HUES48 (cell line): Measurements from ENCODE around the gene DUSP3.

Source experiments
- H3K27ac ChIP-seq: one replicate; pipeline ENCODE4 v1.7.0; 2013; ENCODE audit warnings: low read depth, low read length, inconsistent platforms
- H3K27me3 ChIP-seq: 2 replicates; pipeline ENCODE4 v1.6.1; 2013; ENCODE audit warnings: mild to moderate bottlenecking, low read length; ENCODE audit not compliant: control insufficient read depth, insufficient read depth
- H3K36me3 ChIP-seq: 2 replicates; pipeline ENCODE4 v1.6.1; 2013; ENCODE audit warnings: low read length; ENCODE audit not compliant: control insufficient read depth, insufficient read depth
- H3K4me1 ChIP-seq: 2 replicates; pipeline ENCODE4 v1.6.1; 2013; ENCODE audit warnings: mild to moderate bottlenecking, low read length; ENCODE audit not compliant: control insufficient read depth, insufficient read depth
- H3K4me3 ChIP-seq: 2 replicates; pipeline ENCODE4 v1.5.1; 2013; ENCODE audit warnings: mild to moderate bottlenecking, low read depth, low read length
- H3K9ac ChIP-seq: 2 replicates; pipeline ENCODE4 v1.6.1; 2013; ENCODE audit warnings: mild to moderate bottlenecking, low read depth, low read length, moderate library complexity
- H3K9me3 ChIP-seq: 2 replicates; pipeline ENCODE4 v1.6.1; 2013; ENCODE audit warnings: low read length; ENCODE audit not compliant: control insufficient read depth, insufficient read depth

Gene DUSP3

DNA sequence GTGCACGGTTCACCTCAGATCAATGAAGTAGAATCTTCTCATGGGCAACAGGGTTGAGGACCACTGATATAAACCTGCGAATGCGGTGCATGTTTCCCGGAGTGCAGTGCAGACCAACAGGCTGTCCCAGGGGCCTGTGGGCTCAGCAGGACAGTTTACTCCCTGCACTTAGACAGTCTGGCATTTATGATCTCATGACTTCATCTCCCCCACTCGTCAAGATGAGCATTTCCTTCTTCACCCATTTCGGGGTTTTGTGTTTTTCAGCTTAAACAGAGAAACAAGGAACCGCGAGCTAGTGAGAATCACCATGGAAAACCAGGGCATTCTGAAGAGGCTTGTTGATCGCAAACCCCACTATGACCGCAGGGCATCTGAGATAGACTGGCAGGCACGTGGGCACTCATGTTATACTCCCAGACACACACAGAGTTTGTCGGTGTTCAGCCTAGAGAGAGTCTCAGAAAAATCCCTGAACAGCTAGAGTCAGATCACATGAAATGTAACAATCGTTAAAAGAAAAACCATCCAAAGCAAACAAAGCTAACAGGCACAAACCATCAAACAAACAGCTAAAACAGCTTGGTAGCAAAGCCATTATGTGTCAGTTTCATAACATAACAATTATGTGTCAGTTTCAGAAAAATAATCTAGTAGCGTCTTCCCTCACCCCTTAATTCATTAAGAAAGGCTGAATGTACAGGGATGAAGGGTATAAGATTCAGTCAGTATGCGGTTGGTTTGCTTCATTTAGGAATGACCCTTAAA, 4.3 kb upstream of the DUSP3 start:
- no peak overlapping the region for H3K4me3 ChIP-seq
- no peaks in the 10 kb centered on the region for H3K36me3 ChIP-seq
- peaks cover 12% of the 10 kb centered on the region for H3K27me3 ChIP-seq
- H3K4me1 ChIP-seq = peaks cover 11% of the 10 kb centered on the region
- H3K27ac ChIP-seq = no peak overlapping the region
- no peaks in the 10 kb centered on the region for H3K9me3 ChIP-seq
- no peak overlapping the region for H3K9ac ChIP-seq

DNA sequence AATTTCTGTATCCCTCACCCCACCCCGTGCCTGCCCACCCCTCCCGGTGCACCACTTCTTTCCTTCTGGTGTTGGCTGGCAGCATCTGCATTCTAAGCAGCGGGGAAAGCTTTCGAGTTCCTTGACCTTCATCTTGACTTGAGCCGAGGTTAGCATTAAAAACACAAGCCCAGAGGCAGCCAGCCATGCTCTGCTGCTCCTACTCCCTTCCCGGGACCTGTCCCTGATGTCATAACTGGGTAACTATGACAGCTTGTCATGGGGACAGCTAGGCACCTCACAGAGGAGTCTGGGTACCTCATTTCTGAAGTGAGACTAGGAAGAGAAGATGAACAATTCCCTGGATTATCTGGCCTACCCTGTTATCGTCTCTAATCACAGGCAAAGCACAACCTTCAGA, 1.4 kb upstream of the DUSP3 start, which contains the start of gene CFAP97D1:
Gene CFAP97D1 (plus strand): TSS at position 301 of the 400 bp plus-strand sequence. CDS start 28 bp downstream, at position 329.
- peak within 1 kb of the TSS; percentile 81 for H3K4me3 ChIP-seq
- H3K27me3 ChIP-seq = peaks cover 12% of the 10 kb centered on the region
- H3K27ac ChIP-seq = peak within 1 kb of the TSS; percentile 96
- no peaks in the 10 kb centered on the region for H3K9me3 ChIP-seq
- H3K36me3 ChIP-seq = peaks cover 10% of the 10 kb centered on the region
- H3K9ac ChIP-seq = no peak within 1 kb of the TSS; the same call in 1 of the 2 replicates
- H3K4me1 ChIP-seq = peaks cover 11% of the 10 kb centered on the region

DNA sequence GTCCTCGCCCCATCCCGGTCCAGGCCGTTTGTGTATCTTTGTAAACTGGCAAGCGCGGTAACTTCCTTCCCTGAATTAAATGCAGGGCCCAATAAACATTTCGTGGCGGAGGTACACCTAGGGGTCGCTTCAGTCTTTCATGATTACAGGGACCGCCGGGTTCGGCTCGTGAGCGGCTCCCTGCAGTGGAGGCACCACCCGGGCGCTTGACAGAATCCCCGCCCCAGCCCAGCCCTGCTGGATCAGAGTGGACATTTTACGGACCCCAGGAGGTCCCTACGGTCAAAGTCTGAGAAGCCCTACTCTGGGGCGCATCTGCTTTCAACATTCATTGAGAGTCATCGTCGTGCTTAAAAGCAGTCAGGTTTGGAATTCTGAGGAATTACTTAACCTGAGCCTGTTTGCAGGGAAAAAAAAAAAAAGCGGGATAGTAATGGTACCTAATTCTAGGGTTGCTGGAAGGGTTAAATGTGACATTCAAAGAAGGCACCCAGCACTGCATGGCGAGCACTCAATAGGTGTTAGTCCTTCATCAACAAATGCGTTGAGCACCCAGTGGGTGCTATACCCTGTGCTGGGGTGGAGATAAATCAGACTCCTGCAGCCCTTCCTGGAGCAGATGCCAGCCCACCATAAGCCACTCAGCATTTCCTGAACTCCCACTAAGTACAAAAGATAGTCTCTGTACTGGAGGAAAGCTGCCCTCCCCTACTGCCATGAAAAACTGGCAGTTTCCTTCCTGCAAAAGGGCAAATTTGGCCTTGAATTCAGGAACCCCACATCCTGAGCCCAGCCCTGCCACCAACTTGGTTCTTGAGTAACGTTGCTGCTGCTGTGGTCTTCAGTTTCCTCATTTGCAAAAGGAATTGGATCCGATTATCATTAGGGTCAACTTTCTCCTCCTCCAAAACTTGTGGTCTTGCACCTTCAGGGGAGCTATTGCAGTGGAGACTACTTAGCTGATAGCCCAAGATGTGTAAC, 658 bp upstream of the DUSP3 start:
- Histone ChIP-seq H3K9ac (peak overlapping the region; percentile 73; the same call in 1 of the 2 replicates), H3K4me3 (peak overlapping the region; percentile 81), H3K27me3 (peaks cover 12% of the 10 kb centered on the region), H3K27ac (peak overlapping the region; percentile 96), H3K4me1 (peaks cover 11% of the 10 kb centered on the region), H3K9me3 (no peaks in the 10 kb centered on the region), H3K36me3 (peaks cover 14% of the 10 kb centered on the region)

DNA sequence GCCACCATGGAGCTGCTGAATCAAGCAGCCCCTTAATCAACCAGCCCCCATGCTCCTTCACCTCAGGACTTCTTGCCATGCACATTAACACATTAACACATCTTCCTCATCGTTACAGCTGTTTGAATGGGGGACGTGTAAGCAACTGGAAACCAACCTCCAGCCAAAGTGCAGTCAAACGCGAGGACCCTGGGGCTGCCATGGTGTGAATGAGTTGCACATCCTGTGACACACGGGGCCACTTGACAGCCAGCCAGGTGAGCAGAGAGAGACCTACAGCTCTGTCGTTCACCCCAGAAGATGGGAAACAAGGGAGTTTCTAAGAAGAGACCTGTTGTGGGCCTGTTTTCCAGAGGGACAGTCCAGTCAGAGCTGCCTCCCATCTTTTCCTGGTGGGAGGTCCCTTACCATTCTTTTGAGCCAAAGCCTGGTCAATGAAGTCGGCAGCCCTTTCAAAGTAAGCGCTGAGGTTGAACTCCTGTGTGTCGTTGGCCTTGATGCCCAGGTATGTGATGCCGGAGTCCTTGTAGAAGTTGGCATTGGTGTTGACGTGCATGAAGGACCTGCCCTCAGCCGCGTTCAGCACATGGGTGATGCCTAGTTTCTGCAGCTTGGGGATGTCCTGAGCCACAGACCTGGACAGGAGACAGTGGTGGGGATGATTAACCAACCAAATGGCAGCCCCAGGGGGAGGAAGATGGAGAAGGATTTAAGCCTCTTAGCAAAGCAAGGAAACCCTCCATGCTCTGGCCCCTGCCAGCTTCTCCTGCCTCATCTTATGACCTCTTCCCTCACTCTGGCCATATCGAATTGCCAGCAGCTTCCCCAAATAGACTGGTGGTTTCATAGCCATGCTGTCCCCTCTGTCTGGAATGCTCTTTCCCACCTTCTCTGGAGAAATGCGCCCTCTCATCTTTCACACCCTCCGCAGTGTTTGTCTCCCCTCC, 4.2 kb downstream of the DUSP3 start:
- Histone ChIP-seq H3K4me1 (peaks cover 5% of the 10 kb centered on the region), H3K27me3 (peaks cover 2% of the 10 kb centered on the region), H3K9me3 (no peaks in the 10 kb centered on the region), H3K36me3 (peaks cover 50% of the 10 kb centered on the region), H3K27ac (no peak overlapping the region), H3K9ac (no peak overlapping the region), H3K4me3 (no peak overlapping the region)

DNA sequence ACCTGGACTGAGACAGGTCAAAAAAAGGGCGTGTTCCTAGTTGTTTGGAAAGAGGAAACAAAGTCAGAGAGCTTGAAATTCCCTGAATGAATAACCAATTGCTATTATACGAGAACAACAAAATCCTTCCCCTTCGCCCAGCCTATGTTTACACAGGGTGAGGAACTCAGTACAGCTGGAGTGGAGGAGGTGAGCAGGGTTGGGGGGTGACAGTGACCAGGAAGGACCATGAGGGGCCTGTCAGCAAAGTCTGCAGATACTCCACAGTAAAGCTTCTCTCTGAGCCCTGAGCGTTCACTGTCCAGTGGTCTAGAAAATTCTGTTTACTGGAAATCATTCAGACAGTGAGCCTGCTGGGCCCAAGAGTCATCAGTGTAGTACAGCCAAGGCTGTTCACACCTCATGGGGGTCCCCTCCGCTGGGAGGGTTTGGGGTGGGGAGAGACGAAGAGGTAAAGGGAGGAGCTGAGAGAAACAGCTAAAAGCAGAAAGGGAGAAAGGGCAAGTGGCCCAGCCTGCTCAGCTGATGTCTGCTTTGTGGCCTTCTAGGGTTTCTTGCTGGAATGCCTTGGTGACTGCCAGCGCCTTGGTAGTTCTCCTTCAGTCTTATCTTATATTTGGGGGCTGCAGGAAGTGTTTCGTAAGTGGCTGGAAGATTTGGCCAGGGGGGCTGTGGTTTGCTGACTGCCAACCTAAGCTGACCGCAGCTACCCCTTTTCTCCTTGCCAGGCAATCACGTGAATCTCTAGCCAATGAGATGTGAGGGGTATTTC, 5.7 kb downstream of the DUSP3 start:
- H3K27ac ChIP-seq = no peak overlapping the region
- peaks cover 64% of the 10 kb centered on the region for H3K36me3 ChIP-seq
- H3K27me3 ChIP-seq = no peaks in the 10 kb centered on the region
- H3K4me3 ChIP-seq = no peak overlapping the region
- no peaks in the 10 kb centered on the region for H3K9me3 ChIP-seq
- no peaks in the 10 kb centered on the region for H3K4me1 ChIP-seq
- no peak overlapping the region for H3K9ac ChIP-seq

DNA sequence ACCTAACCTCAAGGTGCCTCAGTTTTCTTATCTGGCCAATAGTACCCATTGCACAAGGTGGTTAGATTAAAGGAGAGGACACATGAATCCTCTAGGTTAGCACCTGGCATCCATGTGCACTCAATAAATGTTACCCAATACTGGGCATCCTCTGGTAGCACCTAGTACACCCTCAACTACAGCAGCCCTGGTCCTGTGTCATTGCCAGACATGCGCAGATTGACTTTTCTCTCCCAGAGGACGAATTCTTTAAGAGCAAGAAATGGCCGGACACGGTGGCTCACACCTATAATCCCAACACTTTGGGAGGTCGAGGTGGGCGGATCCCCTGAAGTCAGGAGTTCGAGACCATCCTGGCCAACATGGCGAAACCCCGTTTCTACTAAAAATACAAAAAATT, 7.3 kb downstream of the DUSP3 start:
- Histone ChIP-seq H3K36me3 (peaks cover 57% of the 10 kb centered on the region), H3K4me3 (no peak overlapping the region), H3K4me1 (no peaks in the 10 kb centered on the region), H3K27ac (no peak overlapping the region), H3K9me3 (no peaks in the 10 kb centered on the region), H3K9ac (no peak overlapping the region), H3K27me3 (no peaks in the 10 kb centered on the region)

DNA sequence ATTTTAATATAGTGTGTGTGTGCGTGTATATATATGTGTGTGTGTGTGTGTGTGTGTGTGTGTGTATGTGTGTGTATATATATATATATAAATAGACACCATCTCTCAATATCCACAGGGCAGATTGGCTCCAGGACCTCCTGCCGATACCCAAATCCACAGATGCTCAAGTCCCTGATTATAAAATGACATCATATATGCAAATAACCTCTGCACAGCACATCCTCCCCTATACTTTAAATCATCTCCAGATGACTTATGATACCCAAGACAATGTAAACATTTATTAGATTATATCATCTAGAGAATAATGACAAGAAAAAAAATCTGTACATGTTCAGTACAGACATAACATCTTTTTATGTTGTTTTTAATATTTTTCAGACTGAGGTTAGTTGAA, 7.8 kb downstream of the DUSP3 start:
- H3K4me1 ChIP-seq = no peaks in the 10 kb centered on the region
- peaks cover 57% of the 10 kb centered on the region for H3K36me3 ChIP-seq
- H3K27ac ChIP-seq = no peak overlapping the region
- no peaks in the 10 kb centered on the region for H3K27me3 ChIP-seq
- H3K4me3 ChIP-seq = no peak overlapping the region
- no peaks in the 10 kb centered on the region for H3K9me3 ChIP-seq
- no peak overlapping the region for H3K9ac ChIP-seq

DNA sequence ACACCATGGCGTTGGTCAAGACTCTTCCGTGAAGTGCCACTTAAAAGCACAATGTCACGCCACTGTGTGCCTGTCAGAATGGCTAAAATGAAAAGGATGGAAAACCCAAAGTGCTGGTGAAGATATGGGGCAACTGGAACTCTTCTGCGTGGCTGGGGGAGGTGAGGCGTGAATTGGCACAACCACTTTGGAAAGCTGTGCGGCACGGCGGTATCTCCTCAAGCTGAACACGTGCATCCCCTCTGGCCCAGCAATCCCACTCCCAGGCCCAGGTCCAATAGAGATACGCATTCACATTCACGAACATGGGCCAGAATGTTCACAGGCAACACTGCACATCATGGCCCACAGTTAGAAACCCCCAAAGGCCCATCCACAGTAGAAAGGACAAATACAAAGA, 8.9 kb downstream of the DUSP3 start:
- no peaks in the 10 kb centered on the region for H3K27me3 ChIP-seq
- no peak overlapping the region for H3K27ac ChIP-seq
- H3K4me1 ChIP-seq = no peaks in the 10 kb centered on the region
- no peak overlapping the region for H3K9ac ChIP-seq
- H3K36me3 ChIP-seq = peaks cover 55% of the 10 kb centered on the region
- no peak overlapping the region for H3K4me3 ChIP-seq
- no peaks in the 10 kb centered on the region for H3K9me3 ChIP-seq

DNA sequence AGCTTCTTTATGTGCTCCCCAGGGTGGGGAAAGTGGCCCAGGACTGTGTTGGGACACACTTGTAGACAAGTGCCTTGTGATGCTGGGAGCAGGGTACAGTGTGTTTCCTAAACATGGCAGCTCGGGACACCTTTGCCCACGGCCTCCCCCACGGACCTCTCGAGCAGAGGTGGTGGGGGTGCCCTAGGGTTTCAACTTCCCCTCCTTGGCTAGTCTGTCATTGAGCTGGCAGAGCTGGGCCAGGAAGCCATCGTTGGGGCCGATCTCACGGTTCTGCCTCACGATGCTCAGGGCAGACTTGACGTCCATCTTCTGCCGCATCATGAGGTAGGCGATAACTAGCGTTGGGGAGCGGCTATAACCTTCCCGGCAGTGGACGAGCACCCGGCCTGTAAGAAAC, 9.4 kb downstream of the DUSP3 start:
- H3K4me1 ChIP-seq = no peaks in the 10 kb centered on the region
- H3K27ac ChIP-seq = no peak overlapping the region
- H3K36me3 ChIP-seq = peaks cover 51% of the 10 kb centered on the region
- no peaks in the 10 kb centered on the region for H3K27me3 ChIP-seq
- no peak overlapping the region for H3K9ac ChIP-seq
- H3K9me3 ChIP-seq = no peaks in the 10 kb centered on the region
- no peak overlapping the region for H3K4me3 ChIP-seq

DNA sequence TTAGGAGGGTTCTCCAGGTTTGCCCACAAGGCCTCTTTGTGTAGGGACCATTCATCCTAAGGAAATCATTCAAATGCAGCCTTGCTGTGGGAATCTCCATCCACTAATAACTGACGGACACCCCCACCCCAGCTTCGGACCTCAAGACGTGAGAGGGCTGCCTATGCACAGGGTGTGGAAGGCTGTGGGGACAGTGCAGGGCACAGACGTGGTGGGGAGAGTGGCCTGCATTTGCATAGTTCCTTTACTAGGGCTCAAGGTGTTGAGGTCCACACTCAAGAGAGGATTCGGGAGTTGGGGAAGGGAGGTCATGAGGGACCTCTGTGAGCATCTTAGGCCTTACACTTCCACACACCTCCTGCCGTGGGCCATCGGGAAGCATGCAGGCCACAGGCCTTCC, 9.8 kb downstream of the DUSP3 start:
- H3K27ac ChIP-seq = no peak overlapping the region
- peaks cover 46% of the 10 kb centered on the region for H3K36me3 ChIP-seq
- H3K9me3 ChIP-seq = no peaks in the 10 kb centered on the region
- no peak overlapping the region for H3K4me3 ChIP-seq
- no peaks in the 10 kb centered on the region for H3K27me3 ChIP-seq
- H3K4me1 ChIP-seq = no peaks in the 10 kb centered on the region
- H3K9ac ChIP-seq = no peak overlapping the region
